ENCODE data around the gene DNMT3A.

DNA sequence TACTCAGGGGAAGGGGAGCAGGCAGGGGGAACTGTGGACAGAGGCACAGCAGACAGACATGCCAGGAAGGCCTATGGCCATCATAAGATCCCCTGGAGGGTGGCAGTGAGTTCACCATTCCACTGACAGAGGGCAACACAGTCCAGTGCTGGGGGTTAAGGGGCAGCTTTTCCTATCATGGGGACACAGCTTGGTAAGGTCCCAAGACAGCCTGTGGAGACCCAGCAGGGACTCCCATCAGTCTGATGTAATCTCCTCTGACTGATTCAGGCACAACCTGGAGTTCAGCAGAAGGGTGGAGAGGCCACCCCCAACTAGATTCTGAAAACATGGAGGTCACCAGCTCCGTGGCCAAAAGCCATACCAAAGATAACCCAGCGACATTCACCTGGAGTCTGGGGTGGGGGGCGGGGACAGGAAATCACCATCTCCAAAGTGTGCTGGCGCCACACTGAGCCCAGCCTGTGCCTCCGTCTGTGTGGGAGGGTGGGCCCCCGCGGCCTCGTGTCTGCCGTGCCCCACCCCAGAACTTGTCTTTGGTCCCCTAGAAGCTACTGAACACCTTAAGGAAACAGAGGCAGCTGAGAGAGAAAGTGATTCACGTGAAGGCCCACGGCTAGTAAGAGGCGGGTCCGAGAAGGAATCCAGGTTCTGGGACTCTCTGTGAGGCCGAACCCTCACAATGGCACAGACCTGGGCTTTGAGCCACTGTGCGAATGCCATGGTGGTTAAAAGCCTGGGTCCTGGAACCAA lies 28.6 kb downstream of the DNMT3A start:
- TF ChIP-seq POLR2AphosphoS5 (IDR thresholded peaks at IDR 0.05): no peak
- TF ChIP-seq, protein P1, sequence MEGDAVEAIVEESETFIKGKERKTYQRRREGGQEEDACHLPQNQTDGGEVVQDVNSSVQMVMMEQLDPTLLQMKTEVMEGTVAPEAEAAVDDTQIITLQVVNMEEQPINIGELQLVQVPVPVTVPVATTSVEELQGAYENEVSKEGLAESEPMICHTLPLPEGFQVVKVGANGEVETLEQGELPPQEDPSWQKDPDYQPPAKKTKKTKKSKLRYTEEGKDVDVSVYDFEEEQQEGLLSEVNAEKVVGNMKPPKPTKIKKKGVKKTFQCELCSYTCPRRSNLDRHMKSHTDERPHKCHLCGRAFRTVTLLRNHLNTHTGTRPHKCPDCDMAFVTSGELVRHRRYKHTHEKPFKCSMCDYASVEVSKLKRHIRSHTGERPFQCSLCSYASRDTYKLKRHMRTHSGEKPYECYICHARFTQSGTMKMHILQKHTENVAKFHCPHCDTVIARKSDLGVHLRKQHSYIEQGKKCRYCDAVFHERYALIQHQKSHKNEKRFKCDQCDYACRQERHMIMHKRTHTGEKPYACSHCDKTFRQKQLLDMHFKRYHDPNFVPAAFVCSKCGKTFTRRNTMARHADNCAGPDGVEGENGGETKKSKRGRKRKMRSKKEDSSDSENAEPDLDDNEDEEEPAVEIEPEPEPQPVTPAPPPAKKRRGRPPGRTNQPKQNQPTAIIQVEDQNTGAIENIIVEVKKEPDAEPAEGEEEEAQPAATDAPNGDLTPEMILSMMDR (IDR thresholded peaks at IDR 0.05 in 8 of 11, conservative IDR thresholded peaks at IDR 0.05 in 3 of 11): no peak
